ENCODE results near the gene VAPA.

The VAPA gene

GRCh38 chr18:10008006-10008647 lies 94.3 kb downstream of the VAPA start:
- DNase-seq, result no peak

All from AML-193 (cell line).